Thoracic aorta (tissue), 2 donors: ENCODE data around the gene DUT. TPM values are rescaled to one million over a fixed set of nuclear protein-coding genes. Genes with fewer than 3 reads are reported as not detected.

Source experiments
- ATAC-seq: fragments of 150-250 bp; one replicate; pipeline ENCODE4 v1.8.0; 2017; ENCODE audit warnings: low read depth; ENCODE audit not compliant: insufficient number of reproducible peaks, low FRiP score
- DNase-seq: peaks from one replicate; pipeline ENCODE4 v3.0.0-alpha.2; 2020; ENCODE audit warnings: low spot score
- H3K27ac ChIP-seq, 2 donors: fragments of 200-600 bp; sonication (generic); 1 replicate in 1 of 2; 2 replicates in 1 of 2; pipeline ENCODE4 v1.5.1; 2016; ENCODE audit warnings: mild to moderate bottlenecking in 2 of 2, moderate library complexity in 2 of 2
- H3K27me3 ChIP-seq: fragments of 200-600 bp; sonication (generic); replicated peaks from 2 replicates; pipeline ENCODE4 v1.6.0; 2016; ENCODE audit warnings: mild to moderate bottlenecking; ENCODE audit not compliant: insufficient read depth
- H3K36me3 ChIP-seq: fragments of 200-600 bp; sonication (generic); one replicate; pipeline ENCODE4 v1.5.1; 2016
- H3K4me1 ChIP-seq, 2 donors: fragments of 200-600 bp; sonication (generic); 1 replicate in 1 of 2; 2 replicates in 1 of 2; pipeline versions ENCODE4 v1.5.1 to v1.6.0; 2016; ENCODE audit warnings: low read depth in 2 of 2, mild to moderate bottlenecking in 1 of 2; ENCODE audit not compliant: control insufficient read depth in 1 of 2
- H3K4me3 ChIP-seq: fragments of 200-600 bp; sonication (generic); 2 replicates; pipeline ENCODE4 v1.5.1; 2016; ENCODE audit warnings: mild to moderate bottlenecking
- H3K9me3 ChIP-seq: fragments of 200-600 bp; sonication (generic); 2 replicates; pipeline ENCODE4 v1.5.1; 2016
- CTCF ChIP-seq: fragments of 200-600 bp; sonication (generic); IDR thresholded peaks from one replicate; pipeline ENCODE4 v1.5.1; 2019; ENCODE audit warnings: antibody characterized with exemption
- total RNA-seq, 2 donors: library from RNA; depleted of rRNA; stranded (reverse); fragments of >200 nt; gene quantifications; one replicate each; pipeline versions ENCODE4 v1.1.0 to v1.2.3, GENCODE V29; 2016

Gene DUT
- total RNA-seq, 2 donors from 2014 or later = 50.7 to 106 TPM

- Histone ChIP-seq H3K27ac (no peak overlapping the region), H3K36me3 (no peaks in the 10 kb centered on the region), H3K4me1 (no peaks in the 10 kb centered on the region), H3K9me3 (no peaks in the 10 kb centered on the region), H3K4me3 (no peak overlapping the region), H3K27me3 (no peaks in the 10 kb centered on the region)
- ATAC-seq (no peak), DNase-seq (no peak)
- no peak for TF ChIP-seq CTCF
Observed at GRCh38 chr15:48365575-48365974, 34.3 kb downstream of the DUT start.

- Histone ChIP-seq H3K9me3 (no peaks in the 10 kb centered on the region), H3K4me3 (no peak overlapping the region), H3K36me3 (no peaks in the 10 kb centered on the region), H3K27ac (no peak overlapping the region), H3K4me1 (no peaks in the 10 kb centered on the region), H3K27me3 (no peaks in the 10 kb centered on the region)
- no peak for DNase-seq
- no peak for TF ChIP-seq CTCF
- ATAC-seq = no peak
Observed at GRCh38 chr15:48366584-48367312, 35.5 kb downstream of the DUT start.

GRCh38 chr15:48367483-48367882, 36.3 kb downstream of the DUT start:
- no peaks in the 10 kb centered on the region for H3K27me3 ChIP-seq
- TF ChIP-seq CTCF = no peak
- DNase-seq (no peak), ATAC-seq (no peak)
- no peak overlapping the region for H3K4me3 ChIP-seq
- H3K36me3 ChIP-seq = no peaks in the 10 kb centered on the region
- H3K4me1 ChIP-seq = no peaks in the 10 kb centered on the region
- no peaks in the 10 kb centered on the region for H3K9me3 ChIP-seq
- no peak overlapping the region for H3K27ac ChIP-seq

GRCh38 chr15:48370460-48370859, 39.2 kb downstream of the DUT start:
- H3K27me3 ChIP-seq = no peaks in the 10 kb centered on the region
- H3K4me3 ChIP-seq = no peak overlapping the region
- H3K9me3 ChIP-seq = no peaks in the 10 kb centered on the region
- H3K36me3 ChIP-seq = no peaks in the 10 kb centered on the region
- H3K27ac ChIP-seq = no peak overlapping the region
- ATAC-seq (no peak), DNase-seq (no peak)
- TF ChIP-seq CTCF = no peak
- peaks cover 0 to 13% of the 10 kb centered on the region in 2 donors for H3K4me1 ChIP-seq

GRCh38 chr15:48371550-48371949, 40.3 kb downstream of the DUT start:
- H3K4me3 ChIP-seq = no peak overlapping the region
- DNase-seq (no peak), ATAC-seq (no peak)
- H3K27me3 ChIP-seq = no peaks in the 10 kb centered on the region
- H3K9me3 ChIP-seq = no peaks in the 10 kb centered on the region
- TF ChIP-seq CTCF = no peak
- H3K36me3 ChIP-seq = no peaks in the 10 kb centered on the region
- peaks cover 0 to 13% of the 10 kb centered on the region in 2 donors for H3K4me1 ChIP-seq
- no peak overlapping the region for H3K27ac ChIP-seq
